GM19395 (cell line): Measurements from ENCODE around the gene JAK2.
"Not testable (repeated sequence)": the region's sequence is repeated elsewhere in the genome, so short reads cannot be mapped to it uniquely, and the experiment has no call there.

Source experiments
- ATAC-seq: cut with Tn5 transposase; IDR thresholded peaks from one replicate; pipeline ENCODE4 v1.9.1; 2021; ENCODE audit warnings: mild to moderate bottlenecking, moderate library complexity; ENCODE audit not compliant: unreplicated experiment

The JAK2 gene

DNA sequence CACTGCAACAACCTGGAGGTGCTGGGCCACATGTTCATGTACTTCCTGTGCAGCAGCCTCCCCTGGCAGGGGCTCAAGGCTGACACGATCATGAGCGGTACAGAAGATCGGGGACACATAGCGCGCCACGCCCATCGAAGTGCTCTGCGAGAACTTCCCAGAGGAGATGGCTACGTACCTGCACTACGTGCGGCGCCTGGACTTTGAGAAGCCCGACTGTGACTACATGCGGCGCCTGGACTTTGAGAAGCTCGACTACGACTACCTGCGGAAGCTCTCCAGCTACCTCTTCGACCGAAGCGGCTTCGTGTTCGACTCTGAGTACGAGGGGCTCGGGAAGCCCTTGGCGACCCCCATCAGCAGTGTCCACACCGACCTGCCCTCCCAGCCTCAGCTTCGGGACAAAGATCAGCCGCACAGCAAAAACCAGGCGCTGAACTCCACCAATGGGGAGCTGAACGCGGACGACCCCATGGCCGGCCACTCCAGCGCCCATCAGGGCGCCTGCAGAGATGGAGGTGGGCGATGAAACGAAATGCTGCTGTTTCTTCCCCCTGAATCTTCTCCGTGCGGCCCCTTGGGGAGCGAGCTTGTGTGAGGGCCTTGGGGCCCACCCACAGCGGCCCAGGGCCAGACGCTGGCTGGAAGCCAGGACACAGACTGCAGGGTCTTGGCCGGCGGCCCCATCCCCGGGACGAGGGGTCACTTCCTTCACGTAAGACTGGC is 56.5 kb downstream of the JAK2 start:
- ATAC-seq, result no peak

DNA sequence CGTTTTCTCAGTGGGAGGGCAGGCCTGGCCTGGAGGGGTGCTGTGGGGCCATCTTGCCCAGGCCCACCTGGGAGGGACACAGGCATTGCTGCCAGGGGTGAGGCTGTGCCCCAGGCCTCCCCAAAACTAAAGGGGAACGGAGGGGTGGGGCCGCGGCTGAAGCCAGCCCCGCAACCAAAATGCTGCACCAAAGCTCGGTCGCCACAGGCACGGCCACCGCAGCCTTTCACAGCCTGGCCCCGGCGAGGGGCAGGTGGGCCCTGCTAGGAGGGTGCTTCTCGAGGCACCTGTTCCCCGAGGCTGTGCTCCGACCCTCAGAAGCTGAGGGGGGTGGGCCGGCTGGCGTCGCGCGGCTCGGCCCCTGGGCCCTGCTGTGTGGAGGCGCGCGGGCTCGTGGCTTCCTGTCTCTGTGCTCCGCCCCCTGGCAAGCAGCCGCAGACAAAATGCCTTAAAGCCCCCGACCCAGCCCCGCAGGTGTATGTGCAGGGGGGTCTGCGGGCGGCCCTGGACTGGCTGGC is 57.6 kb downstream of the JAK2 start:
- no peak for ATAC-seq

DNA sequence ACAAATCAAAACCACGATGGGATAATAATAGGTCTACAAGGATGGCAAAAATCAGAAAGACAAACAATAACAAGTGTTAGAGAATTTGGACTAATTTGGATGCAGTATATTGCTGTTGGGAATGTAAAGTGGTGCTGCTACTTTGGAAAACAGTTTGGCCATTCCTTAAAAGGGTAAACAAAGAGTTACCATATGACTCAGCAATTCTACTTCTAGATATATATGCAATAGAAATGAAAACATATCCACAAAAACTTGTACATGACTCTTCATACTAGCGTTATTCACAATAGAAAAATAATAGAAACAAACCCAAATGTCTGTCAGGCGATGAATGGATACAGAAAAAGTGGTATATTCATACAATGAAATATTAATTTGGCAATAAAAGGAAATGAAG is 58.3 kb downstream of the JAK2 start:
- ATAC-seq, result no peak

DNA sequence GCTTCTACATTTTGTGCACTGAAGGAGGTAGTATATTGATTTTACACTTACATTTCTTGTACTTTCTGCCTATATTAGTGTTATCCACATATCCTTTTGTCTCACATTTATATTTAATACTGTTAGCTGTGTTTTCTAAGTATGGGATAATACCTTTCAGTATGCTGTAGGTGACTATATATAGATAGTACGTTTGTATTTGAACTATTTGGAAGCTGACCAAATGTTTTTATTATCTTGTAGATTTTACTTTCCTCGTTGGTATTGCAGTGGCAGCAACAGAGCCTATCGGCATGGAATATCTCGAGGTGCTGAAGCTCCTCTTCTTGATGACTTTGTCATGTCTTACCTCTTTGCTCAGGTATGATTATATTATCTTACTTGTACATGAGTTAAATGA is 59.1 kb downstream of the JAK2 start:
- no peak for ATAC-seq

DNA sequence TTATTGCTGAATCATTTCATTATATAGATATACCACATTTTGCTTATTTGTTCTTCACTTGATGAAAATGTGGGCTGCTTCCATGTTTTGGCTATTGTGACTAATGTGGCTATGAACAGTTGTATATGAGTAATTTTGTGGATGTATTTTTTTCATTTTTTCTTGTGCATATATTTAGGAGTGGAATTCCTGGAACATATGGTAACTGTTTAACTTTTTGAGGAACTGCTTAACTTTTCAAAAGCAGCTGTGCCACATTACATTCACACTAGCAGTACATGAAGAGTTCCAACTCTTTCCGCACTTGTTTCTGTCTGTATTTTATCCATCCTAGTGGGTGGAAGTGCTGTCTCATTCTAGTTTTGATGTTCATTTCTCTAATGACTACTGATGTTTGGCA is 67.8 kb downstream of the JAK2 start:
- no peak for ATAC-seq

DNA sequence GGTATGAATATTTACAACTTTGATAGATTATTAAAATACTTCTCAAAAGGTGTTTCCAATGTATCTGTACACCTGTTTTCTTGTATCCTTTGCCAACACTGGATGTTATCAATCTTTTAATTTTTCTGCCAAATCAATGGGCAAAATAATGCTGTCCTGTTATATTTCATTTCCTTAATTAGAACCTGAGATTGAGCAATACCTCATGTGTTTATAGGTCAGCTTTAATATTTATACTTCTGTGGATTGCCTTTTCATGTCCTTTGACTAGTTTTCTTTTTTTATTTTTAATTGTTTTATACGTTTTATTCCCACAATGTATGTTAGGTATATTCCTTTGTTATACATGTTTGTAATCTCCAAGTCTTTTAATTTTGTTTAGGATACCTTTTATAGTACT is 77.6 kb downstream of the JAK2 start:
- no peak for ATAC-seq

DNA sequence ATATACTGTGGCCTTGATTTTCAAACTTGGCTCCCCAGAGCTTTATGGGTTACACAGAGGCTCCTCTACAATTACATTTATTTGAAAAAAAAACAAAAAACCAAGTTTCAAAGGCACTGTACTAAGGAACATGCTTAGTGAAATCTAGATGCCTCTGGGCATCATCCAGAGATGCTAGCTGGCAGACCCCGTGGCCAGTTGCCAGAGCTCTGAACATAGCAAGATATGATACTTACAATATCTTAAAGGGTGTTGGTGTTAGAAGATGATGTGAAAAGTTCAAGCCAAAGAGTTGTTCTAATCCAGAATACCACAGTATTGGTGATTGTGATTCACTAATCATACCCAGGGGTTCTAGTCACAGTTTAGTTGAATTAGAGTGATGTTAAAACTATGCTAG is 87.8 kb downstream of the JAK2 start:
- no peak for ATAC-seq

DNA sequence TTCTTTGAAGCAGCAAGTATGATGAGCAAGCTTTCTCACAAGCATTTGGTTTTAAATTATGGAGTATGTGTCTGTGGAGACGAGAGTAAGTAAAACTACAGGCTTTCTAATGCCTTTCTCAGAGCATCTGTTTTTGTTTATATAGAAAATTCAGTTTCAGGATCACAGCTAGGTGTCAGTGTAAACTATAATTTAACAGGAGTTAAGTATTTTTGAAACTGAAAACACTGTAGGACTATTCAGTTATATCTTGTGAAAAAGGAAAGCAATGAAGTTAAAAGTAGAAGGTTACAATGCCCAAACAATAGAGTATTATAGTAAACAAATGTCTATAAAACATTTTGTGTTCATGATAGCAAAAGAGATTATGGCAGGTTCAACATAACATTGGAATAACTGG is 88.6 kb downstream of the JAK2 start:
- ATAC-seq, result no peak

DNA sequence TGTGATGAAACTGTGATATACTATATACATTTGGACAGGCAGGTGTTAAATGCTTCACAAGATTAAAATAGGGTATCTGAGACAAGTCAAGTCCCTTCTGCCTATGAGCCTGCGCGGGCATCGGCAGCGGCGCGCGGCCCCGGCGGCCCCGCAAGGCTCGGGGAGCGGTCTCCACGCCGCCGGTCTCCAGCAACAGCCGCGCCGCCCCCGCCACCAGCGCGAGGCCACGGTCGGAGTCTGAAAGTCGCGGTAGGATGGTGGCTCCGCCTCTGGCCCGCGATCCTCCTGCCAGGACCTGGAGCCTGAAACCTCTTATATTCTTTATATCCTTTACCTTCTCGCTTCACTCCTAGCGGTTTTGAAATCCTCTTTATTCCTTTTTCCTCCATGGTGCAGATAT is 100.9 kb downstream of the JAK2 start:
- ATAC-seq, result no peak

DNA sequence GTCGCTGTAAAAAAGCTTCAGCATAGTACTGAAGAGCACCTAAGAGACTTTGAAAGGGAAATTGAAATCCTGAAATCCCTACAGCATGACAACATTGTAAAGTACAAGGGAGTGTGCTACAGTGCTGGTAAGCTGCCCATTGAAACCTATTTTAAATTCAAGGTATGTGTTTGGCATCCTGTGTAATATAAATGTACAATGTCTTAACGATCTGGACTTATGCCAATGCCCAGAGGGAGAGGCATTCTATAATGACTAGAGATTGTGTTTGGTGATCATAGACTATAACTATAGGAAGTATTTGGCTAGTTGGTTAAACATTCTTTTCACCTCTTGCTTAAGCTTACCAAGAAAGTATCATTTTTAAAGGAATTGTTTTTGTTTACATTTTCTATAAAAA is 104.7 kb downstream of the JAK2 start:
- ATAC-seq, result no peak

DNA sequence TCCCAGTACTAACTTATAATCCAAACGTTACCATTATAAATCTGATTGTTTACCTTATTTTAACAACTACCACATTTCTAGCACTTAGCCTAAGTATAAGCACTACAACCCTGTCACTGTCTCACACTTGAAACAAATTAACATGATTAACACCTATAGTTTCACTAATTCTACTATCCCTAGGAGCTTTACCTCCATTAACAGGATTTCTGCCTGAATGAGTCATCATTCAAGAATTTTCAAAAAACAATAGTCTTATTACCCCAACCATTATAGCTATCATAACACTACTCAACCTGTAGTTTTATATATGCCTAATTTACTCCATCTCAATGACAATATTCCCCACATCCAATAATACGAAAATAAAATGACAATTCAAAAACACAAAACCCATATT is 110.7 kb downstream of the JAK2 start:
- no peak for ATAC-seq

DNA sequence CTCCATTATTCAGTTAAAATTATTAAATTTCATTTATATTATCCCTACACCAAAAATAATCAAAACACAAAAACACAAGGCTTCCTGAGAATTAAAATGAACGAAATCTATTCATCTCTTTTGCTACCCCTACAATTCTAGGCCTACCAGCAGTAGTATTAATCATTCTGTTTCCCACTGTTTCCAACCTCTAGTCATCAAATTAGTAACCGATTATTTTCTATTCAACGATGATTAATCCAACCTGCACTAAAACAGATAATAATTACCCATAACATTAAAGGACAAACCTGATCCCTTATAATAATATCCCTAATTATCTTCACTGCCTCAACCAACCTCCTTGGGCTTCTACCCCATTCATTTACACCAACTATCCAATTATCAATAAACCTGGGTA is 114.4 kb downstream of the JAK2 start:
- ATAC-seq, result no peak

DNA sequence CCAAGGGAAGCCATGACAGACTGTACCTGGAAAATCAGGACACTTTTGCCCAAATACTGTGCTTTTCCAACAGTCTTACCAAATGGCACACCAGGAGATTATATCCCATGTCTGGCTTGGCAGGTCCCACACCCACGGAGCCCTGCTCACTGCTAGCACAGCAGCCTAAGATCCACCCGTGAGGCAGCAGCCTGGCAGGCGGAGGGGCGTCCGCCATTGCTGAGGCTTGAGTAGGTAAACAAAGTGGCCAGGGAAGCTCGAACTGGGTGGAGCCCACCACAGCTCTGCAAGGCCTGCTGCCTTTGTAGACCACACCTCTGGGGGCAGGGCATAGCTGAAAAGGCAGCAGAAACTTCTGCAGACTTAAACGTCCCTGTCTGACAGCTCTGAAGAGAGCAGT is 116.1 kb downstream of the JAK2 start:
- ATAC-seq, result not testable (repeated sequence)

DNA sequence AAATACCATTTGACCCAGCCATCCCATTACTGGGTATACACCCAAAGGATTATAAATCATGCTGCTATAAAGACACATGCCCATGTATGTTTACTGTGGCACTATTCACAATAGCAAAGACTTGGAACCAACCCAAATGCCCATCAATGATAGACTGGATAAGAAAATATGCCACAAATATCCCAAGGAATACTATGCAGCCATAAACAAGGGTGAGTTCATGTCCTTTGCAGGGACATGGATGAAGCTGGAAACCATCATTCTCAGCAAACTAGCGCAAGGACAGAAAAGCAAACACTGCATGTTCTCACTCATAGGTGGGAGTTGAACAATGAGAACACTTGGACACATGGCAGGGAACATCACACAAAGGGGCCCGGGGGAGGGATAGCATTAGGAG is 121.4 kb downstream of the JAK2 start:
- not testable (repeated sequence) for ATAC-seq

DNA sequence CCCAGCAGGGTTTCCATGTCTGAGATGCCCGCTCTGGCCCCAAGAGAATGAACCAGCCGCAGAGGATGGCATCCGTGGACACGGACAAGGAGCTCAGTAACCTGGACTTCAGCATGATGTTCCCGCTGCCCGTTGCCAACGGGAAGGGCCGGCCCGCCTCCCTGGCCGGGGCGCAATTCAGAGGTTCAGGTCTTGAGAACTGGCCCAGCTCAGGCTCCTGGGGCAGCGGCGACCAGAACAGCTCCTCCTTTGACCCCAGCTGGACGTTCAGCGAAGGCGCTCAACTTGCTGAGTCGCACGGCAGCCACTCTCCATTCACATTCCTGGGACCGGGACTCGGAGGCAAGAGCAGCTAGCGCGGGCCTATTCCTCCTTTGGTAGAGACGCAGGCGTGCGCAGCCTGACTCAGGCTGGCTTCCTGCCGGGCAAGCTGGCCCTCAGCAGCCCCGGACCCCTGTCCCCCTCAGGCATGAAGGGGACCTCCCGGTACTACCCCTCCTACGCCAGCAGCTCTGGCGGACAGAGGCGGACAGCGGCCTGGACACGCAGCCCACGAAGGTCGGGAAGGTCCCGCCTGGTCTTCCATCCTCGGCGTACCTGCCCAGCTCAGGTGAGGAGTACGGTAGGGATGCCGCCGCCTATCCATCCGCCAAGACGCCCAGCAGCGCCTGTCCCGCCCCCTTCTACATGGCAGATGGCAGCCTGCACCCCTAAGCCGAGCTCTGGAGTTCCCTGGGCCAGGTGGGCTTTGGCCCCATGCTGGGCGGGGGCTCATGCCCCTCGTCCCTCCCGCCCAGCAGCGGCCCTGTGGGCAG is 126.0 kb downstream of the JAK2 start:
- no peak for ATAC-seq

DNA sequence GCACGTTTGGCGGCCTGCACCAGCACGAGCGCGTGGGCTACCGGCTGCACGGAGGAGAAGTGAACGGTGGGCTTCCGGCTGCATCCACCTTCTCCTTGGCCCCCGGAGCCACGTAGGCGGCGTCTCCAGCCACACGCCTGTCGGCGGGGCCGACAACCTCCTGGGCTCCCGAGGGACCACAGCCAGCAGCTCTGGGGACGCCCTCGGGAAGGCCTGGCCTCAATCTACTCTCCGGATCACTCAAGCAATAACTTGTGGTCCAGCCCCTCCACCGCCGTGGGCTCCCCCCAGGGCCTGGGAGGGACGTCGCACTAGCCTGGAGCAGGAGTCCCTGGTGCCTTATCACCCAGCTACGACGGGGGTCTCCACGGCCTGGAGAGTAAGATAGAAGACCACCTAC is 126.6 kb downstream of the JAK2 start:
- no peak for ATAC-seq

DNA sequence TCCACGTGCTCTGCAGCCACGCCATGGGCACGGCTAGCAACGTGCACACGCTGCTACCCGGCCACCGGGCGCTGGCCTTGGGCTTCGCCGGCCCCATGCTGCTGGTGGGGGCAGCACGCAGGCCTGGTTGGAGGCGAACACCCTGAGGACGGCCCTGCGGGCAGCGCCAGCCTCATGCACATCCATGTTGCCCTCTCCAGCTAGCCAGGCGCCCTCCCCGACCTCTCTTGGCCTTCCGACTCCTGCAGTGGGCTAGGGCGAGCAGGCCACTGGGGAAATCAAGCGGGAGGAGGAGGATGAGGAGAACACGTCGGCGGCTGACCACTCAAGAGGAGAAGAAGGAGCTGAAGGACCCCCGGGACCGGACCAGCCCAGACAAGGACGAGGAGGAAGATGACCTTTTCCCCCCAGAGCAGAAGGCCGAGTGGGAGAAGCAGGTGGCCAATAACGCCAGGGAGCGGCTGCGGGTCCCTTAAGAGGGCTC is 127.1 kb downstream of the JAK2 start:
- ATAC-seq, result no peak

DNA sequence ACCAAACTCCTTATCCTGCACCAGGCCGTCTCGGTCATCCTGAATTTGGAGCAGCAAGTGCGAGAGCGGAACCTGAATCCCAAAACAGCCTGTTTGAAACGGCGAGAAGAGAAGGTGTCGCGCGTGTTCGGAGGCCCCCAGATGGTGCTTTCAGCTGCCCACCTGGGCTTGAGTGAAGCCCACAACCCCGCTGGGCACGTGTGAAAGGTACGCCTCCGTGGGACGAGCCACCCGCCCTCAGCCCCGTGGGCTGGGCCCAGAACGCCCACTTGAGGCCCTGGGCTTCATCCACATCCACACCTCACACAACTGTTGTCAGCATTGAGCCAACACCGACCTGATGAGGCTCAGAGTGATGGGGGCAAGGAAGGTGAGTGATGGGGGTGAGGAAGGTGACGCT is 127.6 kb downstream of the JAK2 start:
- ATAC-seq, result no peak

DNA sequence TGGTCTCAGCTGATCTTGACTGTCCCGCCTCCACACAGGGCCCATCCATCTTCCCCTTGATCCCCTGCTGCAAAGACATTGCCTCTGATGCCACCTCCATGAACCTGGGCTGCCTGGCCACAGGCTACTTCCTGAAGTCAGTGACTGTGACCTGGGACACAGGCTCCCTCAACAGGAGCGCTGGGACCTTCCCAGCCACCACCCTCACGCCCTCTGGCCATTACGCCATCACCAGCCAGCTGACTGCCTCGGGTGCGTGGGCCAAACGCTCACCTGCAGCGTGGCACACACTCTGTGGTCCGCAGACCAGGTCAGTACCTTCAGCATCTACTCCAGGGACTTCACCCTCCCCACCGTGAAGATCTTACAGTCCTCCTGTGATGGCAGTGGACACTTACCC is 128.5 kb downstream of the JAK2 start:
- no peak for ATAC-seq

DNA sequence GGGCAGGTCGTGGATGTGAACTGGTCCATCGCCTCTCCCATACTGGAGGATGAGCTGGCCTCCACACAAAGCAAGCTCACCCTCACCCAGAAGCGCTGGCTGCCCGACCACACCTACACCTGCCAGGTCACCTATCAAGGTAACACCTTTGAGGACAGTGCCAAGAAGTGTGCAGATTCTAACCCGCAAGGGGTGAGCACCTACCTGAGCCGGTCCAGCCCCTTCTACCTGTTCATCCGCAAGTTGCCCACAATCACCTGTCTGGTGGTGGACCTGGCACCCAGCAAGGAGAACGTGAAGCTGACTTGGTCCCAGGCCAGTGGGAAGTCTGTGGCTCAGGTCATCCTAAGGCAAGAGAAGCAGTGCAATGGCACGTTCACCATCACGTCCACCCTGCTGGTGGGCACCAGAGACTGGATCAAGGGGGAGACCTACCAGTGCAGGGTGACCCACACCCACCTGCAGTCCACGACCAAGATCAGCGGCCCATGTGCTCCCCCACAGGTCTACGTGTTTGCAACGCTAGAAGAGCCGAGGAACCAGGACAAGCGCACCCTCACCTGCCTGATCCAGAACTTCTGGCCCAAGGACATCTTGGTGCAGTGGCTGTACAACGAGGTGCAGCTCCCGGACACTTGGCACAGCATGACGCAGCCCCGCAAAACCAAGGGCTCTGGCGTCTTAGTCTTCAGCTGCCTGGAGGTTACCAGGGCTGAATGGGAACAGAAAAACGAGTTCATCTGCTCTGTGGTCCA is 129.1 kb downstream of the JAK2 start:
- no peak for ATAC-seq

DNA sequence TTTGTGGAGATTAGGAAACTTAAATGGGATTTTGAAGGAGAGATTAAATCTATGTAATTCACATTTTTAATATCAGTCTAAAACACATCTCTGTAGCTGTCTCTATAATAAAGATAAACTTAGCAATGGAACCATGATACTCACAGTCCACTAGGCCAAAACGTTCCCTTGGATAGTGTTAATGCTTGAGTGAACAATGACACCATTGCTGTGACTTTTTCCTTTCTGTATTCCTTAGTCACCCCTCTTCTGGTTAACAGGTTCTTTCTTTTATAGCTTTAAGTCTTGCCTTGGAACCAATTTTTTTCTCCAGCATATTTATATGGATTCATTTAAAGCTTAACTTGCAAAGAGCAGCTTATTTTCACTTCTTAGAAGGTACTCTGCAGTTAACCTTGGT is 137.0 kb downstream of the JAK2 start:
- ATAC-seq, result no peak
